Glutamatergic neuron (in vitro differentiated cells): ENCODE data around the gene HTRA1. TPM values are rescaled to one million over a fixed set of nuclear protein-coding genes. Genes with fewer than 3 reads are reported as not detected.

Experiments used
- DNase-seq: peaks from one replicate; pipeline ENCODE4 v3.0.0; 2022
- H3K27ac Mint-ChIP-seq: one replicate; pipeline ENCODE4 v1.8.0; 2020; ENCODE audit warnings: mild to moderate bottlenecking, mixed read lengths, inconsistent platforms; ENCODE audit not compliant: unreplicated experiment
- H3K27me3 Mint-ChIP-seq: one replicate; pipeline ENCODE4 v1.8.0; 2020; ENCODE audit warnings: mild to moderate bottlenecking, moderate library complexity, mixed read lengths, inconsistent platforms; ENCODE audit not compliant: unreplicated experiment
- H3K36me3 Mint-ChIP-seq: one replicate; pipeline ENCODE4 v1.8.0; 2020; ENCODE audit warnings: mild to moderate bottlenecking, mixed read lengths, inconsistent platforms; ENCODE audit not compliant: unreplicated experiment
- H3K4me1 Mint-ChIP-seq: one replicate; pipeline ENCODE4 v1.8.0; 2020; ENCODE audit warnings: mild to moderate bottlenecking, low read depth, mixed read lengths, inconsistent platforms; ENCODE audit not compliant: unreplicated experiment
- H3K4me3 Mint-ChIP-seq: one replicate; pipeline ENCODE4 v1.8.0; 2020; ENCODE audit warnings: mild to moderate bottlenecking, mixed read lengths, inconsistent platforms; ENCODE audit not compliant: unreplicated experiment
- H3K9me3 Mint-ChIP-seq: one replicate; pipeline ENCODE4 v1.8.0; 2020; ENCODE audit warnings: mild to moderate bottlenecking, moderate library complexity, mixed read lengths, inconsistent platforms; ENCODE audit not compliant: unreplicated experiment
- total RNA-seq: library from RNA; stranded (reverse); fragmentation: NEBNext Ultra II Directional; extraction: Animal tissue kit (Norgen Biotek cat#: 25700); gene quantifications from one replicate; pipeline ENCODE4 v1.2.1, GENCODE V29; 2021; ENCODE audit not compliant: unreplicated experiment
- TF ChIP-seq, protein P1 (sequence below): fragments of 200-600 bp; sonication (generic); IDR thresholded peaks from one replicate; pipeline ENCODE4 v1.5.0; 2021; ENCODE audit not compliant: partially characterized antibody, unreplicated experiment

HTRA1 gene
- total RNA-seq, 1 donor from 2014 or later = 1.4 TPM

DNA sequence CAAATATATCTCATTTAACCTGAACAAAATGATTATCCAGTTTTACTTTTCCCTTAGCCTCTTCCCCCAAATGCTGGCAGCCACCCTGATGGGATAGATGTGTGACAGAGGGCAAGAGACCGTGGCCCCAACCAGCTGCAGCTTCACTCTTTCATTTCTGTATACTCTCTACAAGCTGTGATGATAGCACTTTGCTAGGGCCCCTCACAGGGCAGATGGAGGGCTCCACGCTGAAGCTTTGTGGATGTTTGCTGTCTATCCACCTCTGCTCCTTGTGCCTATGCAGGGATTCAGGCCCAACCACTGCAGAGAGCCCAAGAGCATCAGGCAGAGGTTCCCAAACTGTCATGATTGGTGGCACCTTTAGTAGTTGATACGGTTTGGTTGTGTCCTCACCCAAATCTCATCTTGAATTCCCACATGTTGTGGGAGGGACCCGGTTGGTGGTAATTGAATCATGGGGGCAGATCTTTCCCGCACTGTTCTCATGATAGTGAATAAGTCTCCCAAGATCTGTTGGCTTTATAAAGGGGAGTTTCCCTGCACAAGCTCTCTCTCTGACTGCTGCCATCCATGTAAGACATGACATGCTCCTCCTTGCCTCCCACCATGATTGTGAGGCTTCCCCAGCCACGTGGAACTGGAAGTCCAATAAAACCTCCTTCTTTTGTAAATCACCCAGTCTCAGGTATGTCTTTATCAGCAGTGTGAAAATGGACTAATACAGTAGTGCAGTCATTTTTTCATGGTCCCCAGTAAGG lies 20.1 kb downstream of the HTRA1 start:
- H3K36me3 Mint-ChIP-seq = peaks cover 5% of the 10 kb centered on the region
- peaks cover 2% of the 10 kb centered on the region for H3K9me3 Mint-ChIP-seq
- H3K4me3 Mint-ChIP-seq = no peak overlapping the region
- TF ChIP-seq, protein P1, sequence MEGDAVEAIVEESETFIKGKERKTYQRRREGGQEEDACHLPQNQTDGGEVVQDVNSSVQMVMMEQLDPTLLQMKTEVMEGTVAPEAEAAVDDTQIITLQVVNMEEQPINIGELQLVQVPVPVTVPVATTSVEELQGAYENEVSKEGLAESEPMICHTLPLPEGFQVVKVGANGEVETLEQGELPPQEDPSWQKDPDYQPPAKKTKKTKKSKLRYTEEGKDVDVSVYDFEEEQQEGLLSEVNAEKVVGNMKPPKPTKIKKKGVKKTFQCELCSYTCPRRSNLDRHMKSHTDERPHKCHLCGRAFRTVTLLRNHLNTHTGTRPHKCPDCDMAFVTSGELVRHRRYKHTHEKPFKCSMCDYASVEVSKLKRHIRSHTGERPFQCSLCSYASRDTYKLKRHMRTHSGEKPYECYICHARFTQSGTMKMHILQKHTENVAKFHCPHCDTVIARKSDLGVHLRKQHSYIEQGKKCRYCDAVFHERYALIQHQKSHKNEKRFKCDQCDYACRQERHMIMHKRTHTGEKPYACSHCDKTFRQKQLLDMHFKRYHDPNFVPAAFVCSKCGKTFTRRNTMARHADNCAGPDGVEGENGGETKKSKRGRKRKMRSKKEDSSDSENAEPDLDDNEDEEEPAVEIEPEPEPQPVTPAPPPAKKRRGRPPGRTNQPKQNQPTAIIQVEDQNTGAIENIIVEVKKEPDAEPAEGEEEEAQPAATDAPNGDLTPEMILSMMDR = no peak
- H3K4me1 Mint-ChIP-seq = peaks cover 5% of the 10 kb centered on the region
- no peak for DNase-seq
- peaks cover 2% of the 10 kb centered on the region for H3K27me3 Mint-ChIP-seq
- no peak overlapping the region for H3K27ac Mint-ChIP-seq

DNA sequence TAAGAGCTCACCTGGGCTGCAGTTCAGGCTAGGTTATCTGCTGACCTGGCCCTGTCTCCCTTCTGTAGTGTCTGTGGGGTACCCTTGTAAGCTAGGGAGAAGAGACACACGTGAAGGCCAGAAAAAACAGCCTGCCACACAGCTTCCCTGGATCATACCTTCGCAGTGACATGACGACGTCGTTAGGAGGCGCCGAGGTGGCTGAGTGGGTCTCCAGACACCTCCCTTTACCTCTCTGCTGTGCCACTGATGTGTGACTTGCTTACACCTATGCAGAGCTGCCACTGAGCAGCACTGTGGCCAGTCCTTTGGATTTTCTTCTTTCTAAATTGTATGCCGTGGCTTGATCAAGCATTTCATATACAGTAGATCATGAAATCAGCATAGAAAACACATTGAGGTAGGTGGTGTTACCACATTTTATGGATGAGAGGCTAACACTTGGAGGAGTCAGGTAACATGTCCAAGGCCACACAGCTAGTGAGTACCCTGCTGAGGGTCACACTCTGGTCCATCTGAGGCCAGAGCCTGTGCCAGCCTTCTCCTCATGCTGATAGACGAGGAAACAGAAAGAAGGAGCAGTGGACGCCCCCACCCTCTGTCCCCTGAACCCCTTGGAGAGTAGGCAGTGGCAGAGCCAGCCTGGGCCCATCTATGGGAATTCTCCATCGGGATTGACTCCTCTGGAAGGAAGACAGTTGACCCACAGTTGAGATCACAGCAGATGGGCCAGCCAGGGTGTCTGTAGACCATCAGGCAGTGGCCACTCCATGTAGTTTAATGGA lies 23.1 kb downstream of the HTRA1 start:
- no peak overlapping the region for H3K27ac Mint-ChIP-seq
- H3K4me1 Mint-ChIP-seq = peaks cover 6% of the 10 kb centered on the region
- H3K27me3 Mint-ChIP-seq = no peaks in the 10 kb centered on the region
- H3K4me3 Mint-ChIP-seq = no peak overlapping the region
- peaks cover 5% of the 10 kb centered on the region for H3K36me3 Mint-ChIP-seq
- no peak for DNase-seq
- H3K9me3 Mint-ChIP-seq = peaks cover 1% of the 10 kb centered on the region
- TF ChIP-seq, protein P1 = no peak

DNA sequence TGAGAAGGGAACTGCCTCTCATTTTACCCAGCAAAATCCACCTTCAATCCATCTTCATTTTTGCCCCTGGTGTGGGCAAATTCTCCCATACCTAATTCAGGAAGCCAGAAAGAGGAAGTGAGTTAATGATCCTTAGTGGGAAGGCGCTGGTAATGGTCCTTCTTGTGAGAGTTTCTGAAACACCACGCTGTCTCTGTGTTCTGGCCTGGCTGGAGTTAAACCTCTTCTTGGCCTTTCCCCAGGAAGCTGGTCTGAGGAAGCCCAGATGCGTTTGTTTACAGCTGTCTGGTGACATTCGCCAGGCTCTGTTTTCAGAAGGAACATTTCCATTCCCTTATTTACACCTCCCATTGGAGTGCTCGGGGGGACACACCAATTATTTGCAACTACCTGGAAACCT lies 24.3 kb downstream of the HTRA1 start:
- TF ChIP-seq, protein P1 = no peak
- no peak for DNase-seq
- H3K4me1 Mint-ChIP-seq = peaks cover 6% of the 10 kb centered on the region
- H3K27ac Mint-ChIP-seq = no peak overlapping the region
- H3K27me3 Mint-ChIP-seq = no peaks in the 10 kb centered on the region
- no peak overlapping the region for H3K4me3 Mint-ChIP-seq
- peaks cover 5% of the 10 kb centered on the region for H3K36me3 Mint-ChIP-seq
- no peaks in the 10 kb centered on the region for H3K9me3 Mint-ChIP-seq

DNA sequence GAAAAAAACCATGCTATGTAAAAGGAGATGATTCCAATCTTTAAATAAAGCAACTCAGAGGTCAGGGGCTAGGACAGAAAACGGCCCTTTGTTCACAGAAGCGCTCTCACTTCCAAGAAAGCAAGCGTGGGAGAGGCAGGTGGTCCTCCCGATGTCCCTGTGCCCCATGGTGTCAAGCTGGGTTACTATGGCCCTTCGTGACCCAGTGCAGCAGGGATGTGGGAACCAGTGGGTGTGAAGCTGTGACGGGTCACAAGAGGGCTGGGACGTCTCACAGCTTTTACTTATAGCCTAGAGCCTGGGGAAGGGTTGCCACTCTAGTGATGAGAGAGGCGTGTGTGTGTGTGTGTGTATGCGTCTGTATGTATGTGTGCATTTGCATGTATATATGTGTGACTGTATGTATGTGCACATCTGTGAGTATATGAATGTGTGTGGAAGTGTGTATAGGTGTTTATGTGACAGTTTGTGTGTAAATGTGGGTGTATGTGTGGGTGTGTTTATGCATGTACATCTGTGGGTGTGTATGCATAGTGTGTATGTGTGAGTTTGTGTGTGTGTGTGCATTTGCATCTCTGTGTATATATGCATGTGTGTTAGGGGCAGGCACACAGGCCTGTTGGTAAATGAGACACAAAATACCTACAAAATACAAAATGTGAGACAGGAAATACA lies 25.2 kb downstream of the HTRA1 start:
- H3K36me3 Mint-ChIP-seq = peaks cover 4% of the 10 kb centered on the region
- TF ChIP-seq, protein P1 = no peak
- DNase-seq = no peak
- H3K9me3 Mint-ChIP-seq = no peaks in the 10 kb centered on the region
- H3K4me1 Mint-ChIP-seq = peaks cover 6% of the 10 kb centered on the region
- H3K27me3 Mint-ChIP-seq = no peaks in the 10 kb centered on the region
- H3K4me3 Mint-ChIP-seq = no peak overlapping the region
- H3K27ac Mint-ChIP-seq = no peak overlapping the region
